ENCODE results near the gene GASK1B.

GASK1B gene

DNA sequence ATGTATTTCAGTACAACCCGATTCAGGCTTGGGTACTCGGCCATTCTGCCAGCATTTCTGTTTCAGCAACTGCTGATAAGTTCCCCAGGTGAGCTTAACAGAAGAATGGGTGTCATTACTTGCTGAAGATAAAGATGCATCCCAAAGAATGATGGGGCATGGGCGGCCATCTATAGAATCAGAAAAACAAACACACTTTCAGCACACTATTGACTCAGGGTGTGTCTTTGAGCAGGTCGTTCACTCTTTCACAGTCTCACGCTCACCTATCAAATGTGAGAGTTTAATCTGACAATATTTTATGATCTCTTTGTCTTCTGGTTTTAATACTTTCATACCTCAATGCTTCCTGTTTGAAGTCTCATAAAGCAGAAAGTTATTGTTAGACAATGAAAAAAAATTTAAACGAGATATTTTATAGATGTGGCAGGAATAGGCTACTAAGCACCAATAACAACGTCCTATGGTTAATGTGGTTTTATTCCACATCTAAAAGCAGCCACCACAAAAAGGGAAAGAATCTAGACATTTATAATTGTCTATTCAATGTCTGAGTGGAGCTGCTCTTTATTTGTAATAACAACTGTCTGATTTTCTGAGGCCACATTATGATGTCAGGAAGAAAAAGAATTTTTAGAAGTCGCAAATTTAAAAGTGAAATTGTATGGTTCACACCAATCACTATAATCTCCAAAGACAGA is 17.0 kb downstream of the GASK1B start:
- no peak for DNase-seq (ENCODE audit: extremely low read depth in 1 of 2, low read depth in 1 of 2)

DNA sequence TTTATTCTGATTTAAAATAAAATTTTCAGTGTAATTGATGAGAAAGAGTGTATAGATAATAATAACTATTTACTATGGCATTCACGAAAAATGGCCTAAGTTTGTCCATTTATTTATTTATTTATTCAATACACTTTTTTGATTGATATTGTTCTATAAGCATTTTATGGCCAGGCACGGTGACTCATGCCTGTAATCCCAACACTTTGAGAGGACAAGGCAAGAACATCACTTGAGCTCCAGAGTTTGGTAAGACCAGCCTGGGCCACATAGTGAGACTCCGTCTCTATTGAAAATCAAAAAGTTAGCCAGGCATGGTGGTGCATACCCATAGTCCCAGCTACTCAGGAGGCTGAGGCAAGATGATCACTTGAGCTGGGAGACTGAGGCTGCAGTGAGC is 25.7 kb downstream of the GASK1B start:
- no peak for DNase-seq (ENCODE audit: extremely low read depth in 1 of 2, low read depth in 1 of 2)

DNA sequence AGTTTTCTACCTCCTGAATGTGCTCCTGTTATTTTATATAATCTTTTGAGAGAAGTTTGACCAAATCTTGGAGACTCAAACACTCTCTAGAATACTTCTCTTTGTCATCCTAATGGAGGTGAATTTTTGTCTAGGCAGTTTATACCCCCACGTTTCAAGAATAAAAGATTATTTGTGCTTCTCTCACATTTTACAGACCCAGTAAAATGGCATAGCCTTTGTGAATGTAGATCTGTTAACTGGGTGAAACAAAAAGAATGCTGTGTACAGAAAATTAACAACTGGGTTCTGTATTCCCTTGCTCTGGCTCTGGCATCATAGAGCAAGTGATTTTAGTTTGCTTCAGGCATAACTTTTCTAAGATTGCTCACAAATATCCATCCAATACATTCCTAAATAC is 26.1 kb downstream of the GASK1B start:
- no peak for DNase-seq (ENCODE audit: extremely low read depth in 1 of 2, low read depth in 1 of 2)

DNA sequence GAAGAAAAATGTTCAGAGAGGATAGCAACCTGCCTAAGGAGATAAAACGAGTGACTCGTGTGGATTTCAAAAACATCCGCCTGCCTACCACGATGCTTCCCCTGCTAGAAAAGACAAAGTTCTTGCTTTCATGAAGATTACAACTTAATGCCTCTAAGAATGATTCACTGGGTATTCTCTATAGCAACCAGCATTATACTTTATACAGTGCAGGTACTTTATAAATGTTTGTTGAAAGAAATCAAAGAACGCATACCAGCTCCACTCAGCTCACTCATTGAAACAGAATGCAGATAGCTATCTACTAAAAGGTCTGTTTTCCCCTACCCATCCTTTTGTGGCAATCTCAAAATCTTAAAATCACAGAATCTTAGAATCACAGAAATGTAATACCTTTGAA is 33.7 kb downstream of the GASK1B start:
- DNase-seq (ENCODE audit: extremely low read depth in 1 of 2, low read depth in 1 of 2), result no peak

DNA sequence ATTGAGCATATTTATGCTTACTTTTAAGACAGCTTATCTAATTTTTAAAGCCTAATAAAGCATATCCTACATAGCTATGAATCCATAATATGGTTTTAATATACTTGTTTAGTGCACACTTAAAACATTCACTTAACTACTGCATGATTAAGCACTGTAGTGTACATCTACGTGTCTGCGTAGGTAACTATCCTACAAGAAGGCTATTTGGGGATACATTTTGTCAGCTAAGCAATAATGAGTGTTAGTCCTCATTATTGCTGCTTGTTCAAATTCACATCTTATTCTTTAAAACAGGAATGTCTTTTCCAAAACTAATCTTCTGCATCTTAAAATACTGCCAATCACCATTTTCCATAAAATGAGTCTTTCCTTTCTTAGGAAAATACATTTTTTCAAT is 38.6 kb downstream of the GASK1B start:
- no peak for DNase-seq (ENCODE audit: extremely low read depth in 1 of 2, low read depth in 1 of 2)

DNA sequence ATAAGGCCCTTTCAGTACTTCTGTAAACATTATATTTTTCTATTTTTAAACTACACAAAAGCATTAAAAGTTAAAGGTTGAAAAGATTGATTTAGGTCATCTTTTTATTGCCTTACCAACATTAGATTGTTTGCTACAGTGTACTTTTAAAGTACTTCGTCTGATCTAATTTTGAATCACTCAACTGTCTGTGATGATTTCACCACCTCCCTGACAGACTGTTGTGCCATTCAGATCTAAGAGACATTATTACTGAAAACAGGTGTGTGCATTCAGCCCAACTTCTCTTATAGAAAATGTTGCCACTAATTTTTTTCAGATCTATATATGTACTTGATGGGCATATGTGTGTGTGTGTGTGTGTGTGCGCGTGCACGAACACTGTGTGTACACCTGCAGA is 39.3 kb downstream of the GASK1B start:
- DNase-seq (ENCODE audit: extremely low read depth in 1 of 2, low read depth in 1 of 2), result no peak

DNA sequence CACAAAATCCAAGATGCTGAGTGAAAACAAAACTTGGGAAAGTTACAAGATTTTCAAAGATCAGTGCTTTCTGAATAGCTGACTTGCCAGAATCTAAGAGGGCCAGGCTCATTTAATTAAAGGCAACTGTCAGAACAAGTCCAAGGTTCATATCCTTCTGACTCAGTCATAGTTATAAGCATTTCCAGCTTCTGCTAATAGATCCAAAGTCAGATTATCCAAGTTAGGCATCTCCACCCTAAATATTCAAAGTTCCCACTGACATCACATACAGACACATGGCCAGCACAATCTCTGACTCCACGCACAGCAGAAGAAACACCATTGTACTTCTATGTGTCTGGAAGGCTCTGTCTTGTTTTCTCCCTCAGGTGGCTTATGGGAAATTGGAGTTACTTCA is 41.8 kb downstream of the GASK1B start:
- no peak for DNase-seq (ENCODE audit: extremely low read depth in 1 of 2, low read depth in 1 of 2)

DNA sequence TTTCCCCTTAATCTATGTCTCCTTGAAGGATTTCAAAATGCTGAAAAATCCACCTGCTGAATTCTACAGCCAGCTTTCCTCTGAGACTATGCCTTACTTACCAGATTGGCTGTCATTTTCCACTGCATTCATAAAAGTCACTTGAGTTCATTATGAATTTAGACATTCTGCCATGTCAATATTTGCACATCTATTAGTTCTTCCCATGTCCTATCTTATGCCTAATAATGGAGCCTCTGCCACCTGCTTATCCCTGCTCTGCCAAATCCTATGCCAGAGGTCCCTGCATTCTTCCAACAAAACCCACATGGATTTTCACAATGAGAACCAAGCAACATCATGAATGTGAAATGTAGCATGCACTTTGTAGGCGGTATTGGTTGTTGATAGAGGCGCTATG is 42.6 kb downstream of the GASK1B start:
- no peak for DNase-seq (ENCODE audit: extremely low read depth in 1 of 2, low read depth in 1 of 2)

DNA sequence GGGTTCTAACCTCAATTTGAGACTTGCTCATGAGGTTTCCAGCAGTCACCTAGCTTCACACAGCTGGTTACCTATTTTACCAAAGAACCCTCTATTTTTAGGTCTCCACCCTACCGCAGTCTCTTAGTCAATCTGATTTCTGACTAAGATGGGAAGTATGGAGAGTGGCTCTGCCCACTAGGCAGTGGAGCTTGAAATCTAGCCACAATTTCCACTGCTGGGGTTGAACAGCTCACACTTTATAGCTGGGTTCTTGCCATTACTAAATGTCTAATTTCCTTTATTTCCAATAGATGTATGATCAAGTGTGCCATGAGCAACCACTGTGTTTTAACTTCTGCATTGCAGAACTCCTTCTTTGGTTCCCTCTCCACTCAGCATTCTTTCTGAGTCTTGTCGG is 43.1 kb downstream of the GASK1B start:
- DNase-seq (ENCODE audit: extremely low read depth in 1 of 2, low read depth in 1 of 2), result no peak

DNA sequence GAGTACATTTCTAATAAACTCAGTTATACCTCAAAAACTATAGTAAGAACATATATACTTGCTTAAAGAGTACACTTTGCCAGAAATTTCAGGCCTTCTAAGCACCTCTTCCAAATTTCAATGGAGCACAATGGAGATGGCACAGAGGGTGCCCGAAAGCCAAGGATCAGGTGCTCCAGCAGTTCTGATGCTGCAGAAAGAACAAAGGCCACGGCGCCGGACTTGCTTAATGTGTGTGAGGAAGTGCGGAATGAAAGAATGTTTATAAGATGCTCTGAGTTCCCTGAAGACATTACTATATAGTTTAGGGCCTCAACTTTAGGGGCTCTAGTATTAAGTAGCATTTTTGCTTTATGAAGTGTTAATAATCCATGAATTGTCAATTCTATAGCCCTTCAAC is 44.3 kb downstream of the GASK1B start:
- DNase-seq (ENCODE audit: extremely low read depth in 1 of 2, low read depth in 1 of 2), result no peak

DNA sequence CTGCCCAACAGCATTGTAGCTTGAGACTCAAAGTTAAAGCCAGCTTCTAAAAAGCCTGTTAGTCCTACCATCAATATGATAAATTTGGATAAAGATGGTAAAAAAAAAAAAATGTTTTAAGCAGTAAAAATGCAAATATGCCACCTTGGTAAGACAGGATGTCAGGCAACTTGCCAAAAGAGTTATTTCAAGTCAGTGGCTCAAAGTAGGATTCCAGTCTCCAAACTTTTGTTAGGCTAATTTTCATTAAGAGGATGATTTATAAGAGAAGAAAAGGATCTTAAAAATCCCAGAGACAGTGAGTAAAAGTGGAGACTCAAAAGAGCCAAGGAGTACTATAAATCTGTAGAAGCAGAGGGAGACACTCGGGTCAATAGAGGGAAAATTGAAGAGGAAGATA is 47.5 kb downstream of the GASK1B start:
- DNase-seq (ENCODE audit: extremely low read depth in 1 of 2, low read depth in 1 of 2), result no peak

Data from activated CD8-positive, alpha-beta memory T cell treated with anti-CD3 and anti-CD28 coated beads for 1 hour (primary cell).